Activated CD4-positive, CD25-positive, alpha-beta regulatory T cell (primary cell): ENCODE measurements around the gene RMDN3.

ENCODE experiments used
- DNase-seq, 4 experiments: peaks; one replicate each; lab custom pipeline; 2025; lab: John Stamatoyannopoulos, UW

RMDN3 gene

DNA sequence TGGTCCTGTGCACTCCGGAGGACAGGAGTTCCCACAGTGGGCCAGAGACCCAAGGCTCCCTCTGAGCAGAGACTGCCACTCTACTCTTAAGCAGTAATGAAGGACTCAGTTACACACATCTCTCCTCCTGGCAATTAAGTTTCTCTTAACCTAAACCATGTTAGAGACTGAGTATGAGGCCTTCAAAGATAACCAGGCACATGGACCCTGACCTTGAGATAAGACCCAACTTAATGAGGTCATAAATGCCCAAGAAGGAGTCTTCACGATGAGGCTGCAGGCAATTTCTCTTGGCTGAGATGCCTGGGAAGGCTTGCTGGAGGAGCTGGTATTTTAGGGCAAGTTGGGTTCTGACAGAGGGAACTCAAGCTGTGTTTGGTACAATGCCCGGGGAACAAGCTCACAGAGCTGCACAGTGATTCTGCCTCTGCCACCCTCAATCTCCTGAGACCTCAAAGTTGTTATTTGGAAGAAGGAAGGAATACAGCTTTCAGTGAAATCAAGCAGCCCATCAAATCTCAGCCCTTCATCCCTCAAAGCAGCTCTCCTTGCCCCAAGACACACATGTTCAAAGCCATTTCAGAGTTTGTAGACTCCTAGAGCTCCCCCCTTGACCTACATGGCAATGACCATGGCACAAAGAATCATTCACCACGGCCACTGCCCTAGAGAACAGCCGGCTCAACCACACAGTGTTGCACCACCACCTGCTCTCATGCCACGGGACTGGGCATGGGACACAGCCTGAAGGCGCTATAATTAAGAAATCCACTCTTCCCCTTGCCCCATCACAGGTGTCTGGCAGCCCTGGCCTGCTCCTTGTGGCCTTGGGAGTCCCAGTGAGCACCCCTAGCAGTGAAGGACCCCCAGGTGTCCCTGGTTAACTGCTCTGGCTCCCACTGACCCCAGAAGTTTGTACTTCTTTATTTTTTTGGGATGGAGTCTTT, 7.1 kb downstream of the RMDN3 start:
- no peak for DNase-seq

DNA sequence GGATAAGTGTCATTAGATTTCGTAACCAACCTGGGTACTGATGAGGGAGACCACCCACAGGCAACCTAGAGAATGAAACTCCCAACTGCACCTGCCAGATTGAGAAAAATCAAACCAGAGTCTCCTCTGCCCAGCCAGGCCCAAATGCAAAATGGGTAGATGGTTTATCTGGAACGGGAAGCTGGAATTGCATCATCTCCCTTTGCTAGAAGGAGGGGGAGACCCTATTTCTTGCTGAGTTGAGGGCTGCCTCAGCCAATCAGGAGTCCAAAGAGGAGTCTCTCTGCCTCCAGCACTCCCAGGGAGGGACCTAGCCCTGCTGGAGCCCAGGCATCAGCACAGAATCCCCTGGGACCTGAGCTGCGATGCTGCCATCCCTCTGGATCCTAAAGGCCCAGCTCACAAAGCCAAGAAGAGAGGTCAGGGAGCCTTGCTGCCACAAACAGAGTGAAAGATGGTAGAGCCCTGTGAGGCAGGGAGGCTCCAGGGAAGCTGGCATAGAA, 8.1 kb downstream of the RMDN3 start:
- no peak for DNase-seq

DNA sequence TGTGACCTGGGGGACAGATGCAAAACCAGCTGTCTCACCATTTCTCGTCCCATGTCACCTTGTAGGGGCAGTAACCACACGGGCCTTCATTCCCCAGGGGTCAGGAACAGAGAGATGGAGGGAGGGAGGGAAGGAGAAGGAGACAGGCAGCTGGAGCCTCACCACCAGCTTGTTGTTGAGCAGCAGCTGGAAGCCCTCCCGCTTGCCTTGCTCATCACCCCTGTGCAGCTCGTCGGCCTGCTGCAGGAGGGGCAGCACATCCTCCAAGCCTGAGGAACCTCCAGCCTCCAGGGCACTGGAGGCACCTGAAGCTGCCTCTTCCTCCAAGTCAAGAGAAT, 10.3 kb downstream of the RMDN3 start:
- DNase-seq = no peak

DNA sequence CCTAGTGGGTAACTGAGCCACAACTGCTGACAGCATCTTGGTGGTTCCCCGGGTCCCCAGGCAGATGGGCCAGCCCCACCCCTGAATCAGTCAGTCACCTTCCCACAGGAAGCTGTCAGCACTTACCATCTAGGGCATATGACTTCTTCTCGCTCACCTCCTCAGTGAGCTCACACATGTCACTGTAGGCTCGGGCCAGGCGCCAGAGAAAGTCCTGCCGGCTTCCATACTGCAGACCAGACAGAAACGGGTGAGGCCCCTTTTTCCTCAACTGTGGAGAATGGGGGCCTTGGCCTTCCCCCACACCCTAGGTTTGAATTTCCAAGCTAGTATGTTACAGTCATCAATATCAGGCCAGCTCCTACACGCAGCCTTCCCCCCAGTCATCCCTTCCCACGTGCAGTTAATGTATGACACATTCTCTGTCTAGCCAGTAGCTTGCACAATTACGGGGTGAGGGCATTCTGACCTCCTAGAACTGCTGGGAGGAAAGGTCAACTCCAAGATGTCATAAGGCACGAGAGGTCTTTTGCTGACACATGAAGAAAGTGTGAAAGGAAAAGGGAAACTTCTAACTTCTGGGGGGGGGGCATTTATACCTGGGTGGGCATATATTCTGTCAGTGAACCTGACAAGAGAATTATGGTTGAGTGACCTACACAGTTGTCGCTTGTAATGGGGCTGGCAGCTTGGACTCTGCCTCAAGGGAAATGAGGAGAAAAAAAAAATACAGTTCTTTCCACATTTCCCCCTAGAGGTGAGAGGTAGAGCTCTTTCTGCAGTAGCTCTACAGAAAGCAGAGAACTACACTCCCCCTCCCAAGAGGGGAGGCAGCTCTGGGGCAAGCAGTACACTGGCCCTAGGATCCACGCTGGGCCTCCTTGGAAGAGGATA, 10.9 kb downstream of the RMDN3 start:
- DNase-seq = peak; percentile 6 to 27 (median 13)

DNA sequence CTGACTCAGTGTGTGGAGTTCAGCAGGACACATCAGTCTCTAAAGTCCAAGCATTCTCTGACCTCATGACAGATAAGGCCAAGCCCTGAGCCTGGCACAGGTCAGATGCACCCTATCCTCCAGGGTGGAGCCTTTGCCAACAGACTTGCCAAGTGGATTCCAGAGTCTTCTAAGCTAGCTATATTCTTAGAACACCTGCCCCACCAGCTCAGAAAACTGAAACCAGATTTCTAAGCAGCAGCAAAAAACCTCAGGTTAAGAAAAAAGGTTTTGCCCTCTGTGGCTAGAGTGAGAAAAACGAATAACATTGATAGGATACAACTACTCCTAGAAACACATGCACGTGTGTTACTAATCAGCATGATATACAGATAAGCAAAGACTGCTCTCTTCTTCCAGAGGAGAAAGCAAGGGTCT, 11.6 kb downstream of the RMDN3 start:
- DNase-seq = no peak

DNA sequence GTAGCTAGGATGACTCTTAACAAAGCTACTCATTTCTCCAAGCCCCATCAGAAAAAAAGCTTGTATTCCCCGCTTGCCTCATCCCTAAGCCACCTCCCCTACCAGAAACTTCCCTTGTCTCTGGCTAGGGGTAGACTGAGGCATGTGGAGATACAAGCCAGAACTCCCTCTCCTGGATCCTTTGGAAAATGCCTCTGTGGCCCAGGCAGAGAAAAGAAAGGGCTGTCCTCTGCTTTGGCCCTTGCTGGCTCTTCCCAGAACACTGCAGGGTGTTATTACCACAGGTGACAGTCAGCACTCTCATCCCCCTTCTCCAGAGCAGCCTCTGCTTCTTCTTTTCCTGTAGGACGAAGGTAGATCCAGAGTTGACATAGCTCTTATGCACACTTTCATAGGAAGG, 15.2 kb downstream of the RMDN3 start:
- no peak for DNase-seq

DNA sequence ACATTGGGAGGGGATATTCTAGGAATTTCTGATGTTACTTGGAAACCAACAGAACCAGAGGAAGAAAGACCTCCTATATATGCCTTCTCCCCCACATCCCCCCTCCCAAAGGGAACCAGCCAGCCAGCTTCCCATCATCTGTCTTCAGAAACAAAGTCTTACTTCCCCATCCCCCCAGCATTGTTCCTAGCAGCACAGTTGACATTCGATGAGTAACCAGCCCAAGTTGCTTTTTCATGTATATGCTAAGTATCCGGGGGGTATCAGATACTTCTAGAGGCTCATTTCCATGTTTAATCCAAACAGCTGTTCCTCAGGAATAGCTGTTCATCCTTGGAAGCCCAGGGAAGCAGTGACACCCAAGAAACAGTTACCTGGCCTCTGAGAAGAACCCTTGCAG, 16.0 kb downstream of the RMDN3 start:
- DNase-seq = no peak

DNA sequence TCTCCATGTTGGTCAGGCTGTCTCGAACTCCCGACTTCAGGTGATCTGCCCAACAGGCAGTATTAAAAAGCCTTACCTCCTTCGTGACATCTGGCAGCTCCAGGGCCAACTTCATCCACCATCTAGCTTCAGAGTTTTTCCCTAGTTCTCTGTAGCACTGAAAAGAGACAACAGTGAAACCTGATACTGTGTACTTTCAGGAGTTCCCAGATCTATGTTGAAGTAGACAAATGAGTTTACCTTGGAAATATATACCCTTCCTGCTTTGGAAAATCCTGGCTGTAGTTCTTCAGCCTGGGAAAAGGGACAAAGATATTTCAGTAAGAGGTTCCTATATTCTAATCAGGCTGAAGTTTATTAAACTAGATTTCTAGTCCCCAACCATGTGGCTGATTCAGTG, 18.0 kb downstream of the RMDN3 start:
- no peak for DNase-seq

DNA sequence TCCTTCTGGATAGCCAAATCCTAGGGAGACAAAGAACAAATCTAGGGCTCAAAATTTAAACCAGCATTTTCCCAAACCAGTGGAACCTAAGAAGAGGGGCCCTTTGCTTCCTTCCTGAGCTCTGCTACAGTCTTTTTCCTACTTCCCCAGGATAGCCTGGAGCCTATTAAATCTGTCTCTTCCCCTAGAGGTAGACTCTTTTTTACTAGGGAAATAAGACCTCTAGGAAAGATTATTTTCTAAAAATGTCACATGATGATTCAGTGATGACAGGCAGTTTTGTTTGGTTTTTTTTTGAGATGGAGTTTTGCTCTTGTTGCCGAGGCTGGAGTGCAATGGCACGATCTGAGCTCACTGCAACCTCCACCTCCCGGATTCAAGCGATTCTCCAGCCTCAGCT, 18.5 kb downstream of the RMDN3 start:
- no peak for DNase-seq

DNA sequence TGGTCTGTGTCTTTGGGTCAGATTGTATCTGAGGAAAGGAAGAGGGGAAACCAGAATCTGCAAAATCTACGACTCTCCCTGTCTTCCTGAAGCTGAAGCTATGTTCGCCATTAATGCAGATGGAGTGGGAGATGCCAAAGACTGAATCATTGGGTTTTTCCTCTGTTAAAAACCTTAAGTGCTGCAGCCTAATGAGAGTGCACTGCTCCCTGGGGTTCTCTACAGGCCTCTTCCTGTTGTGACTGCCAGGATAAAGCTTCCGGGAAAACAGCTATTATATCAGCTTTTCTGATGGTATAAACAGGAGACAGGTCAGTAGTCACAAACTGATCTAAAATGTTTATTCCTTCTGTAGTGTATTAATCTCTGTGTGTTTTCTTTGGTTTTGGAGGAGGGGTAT, 24.0 kb downstream of the RMDN3 start:
- DNase-seq = no peak

DNA sequence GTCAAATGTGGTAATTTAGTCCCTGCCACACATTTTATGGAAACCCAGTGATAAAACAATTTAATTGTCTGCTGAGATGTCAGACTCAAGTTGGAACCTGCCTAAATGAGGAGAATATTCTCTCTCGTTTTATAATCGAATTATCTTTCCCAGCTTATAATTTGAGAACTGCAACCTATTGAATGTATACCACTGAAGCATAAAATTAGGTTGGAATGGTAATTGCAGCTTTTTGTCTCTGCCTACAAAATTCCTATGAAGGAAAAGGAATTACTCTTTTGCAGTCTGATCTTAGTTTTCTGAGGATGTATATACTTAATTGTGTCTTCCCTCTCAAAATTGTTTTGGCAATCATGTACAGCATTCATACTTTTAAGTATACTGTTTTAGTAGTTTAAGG, 31.1 kb downstream of the RMDN3 start:
- DNase-seq = no peak

DNA sequence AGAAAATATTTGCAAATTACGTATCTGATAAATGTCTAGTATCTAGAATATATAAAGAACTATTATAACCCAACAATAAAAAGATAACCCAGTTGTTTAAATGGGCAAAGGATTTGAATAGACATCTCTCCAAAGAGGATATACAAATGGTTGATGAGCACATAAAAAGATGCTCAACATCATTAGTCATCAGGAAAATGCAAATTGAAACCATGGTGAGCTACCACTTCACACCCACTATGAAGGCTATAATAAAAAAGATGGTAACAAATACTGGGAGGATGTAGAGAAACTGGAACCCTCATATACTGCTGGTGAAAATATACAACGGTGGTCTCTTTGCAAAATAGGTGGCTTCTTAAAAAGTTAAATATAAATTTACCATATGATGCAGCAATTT, 32.1 kb downstream of the RMDN3 start:
- no peak for DNase-seq

DNA sequence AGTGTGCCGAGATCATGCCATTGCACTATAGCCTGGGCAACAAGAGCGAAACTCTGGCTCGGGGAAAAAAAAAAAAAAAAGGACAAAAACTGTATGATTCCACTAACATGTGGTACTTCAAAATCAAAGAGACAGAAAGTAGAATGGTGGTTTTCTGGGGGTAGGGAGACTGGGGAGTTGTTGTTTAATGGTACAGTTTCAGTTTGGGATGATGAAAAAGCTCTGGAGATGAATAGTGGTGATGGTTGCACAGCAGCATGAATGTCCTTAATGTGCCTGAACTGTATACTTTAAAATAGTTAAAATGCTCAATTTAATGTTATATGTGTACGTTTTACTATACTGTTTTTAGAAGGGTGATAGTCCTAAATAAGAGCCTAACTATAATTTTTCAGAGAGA, 32.7 kb downstream of the RMDN3 start:
- DNase-seq = no peak

DNA sequence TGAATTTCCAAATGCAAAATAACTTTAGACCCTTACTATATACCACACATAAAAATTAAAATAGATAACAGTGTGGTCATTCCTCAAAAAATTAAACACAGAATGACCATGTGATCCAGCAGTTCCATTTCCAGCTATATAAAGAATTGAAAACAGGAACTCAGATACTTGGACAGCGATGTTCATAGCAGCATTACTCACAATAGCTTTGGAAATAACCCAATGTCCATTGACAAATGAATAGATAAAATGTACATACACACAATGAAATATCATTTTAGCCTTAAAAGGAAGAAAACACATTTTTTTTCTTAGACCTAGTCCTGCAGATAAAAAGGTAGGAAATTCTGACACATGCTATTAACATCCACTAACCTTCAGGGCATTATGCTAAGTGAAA, 33.4 kb downstream of the RMDN3 start:
- DNase-seq = no peak

DNA sequence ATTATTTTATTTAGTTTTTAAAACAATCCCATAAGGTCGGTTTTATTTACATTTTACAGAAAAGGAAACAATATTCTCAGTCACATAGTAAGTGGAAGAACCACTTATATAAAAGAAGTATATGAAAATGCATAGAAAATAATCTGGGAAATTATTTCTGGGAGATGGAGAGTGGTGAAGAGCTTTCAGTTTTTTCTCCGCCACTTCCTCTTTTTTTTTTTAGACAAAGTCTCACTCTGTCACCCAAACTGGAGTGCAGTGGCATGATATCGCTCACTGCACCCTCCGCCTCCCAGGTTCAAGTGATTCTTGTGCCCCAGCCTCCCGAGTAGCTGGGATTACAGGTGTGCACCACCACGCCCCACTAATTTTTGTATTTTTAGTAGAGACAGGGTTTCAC, 38.9 kb downstream of the RMDN3 start:
- no peak for DNase-seq

DNA sequence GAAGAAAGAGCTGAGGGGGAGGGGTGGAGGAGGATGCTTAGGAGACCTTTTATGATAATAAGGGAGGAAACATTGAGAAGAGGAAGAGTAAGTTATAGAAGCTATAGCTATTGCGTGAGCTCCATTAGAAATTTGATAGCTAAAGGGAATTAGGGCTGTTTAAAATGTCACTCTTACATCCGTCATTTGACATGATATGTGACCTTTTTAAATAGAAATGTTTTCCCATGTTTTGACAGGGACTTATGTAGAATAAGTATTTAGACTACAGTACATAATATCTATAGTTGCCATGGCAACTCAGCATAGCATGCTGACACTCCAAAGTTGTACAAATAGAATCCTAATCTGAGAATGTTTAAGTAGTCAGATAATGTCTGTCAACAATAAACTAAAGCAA, 40.9 kb downstream of the RMDN3 start:
- no peak for DNase-seq

DNA sequence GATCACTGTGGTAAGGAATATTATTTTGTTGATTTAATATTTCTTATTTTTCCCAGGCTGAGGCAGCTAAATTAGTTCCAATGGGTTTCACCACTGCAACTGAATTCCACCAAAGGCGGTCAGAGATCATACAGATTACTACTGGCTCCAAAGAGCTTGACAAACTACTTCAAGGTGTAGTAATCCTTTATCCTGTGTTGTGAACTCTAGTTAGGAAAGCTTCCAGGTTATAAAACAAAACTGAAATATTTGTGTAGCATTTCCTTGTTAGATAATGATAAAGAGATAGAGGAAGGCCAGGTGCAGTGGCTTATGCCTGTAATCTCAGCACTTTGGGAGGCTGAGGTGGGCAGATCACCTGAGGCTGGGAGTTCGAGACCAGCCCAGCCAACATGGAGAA, 48.9 kb downstream of the RMDN3 start:
- no peak for DNase-seq

DNA sequence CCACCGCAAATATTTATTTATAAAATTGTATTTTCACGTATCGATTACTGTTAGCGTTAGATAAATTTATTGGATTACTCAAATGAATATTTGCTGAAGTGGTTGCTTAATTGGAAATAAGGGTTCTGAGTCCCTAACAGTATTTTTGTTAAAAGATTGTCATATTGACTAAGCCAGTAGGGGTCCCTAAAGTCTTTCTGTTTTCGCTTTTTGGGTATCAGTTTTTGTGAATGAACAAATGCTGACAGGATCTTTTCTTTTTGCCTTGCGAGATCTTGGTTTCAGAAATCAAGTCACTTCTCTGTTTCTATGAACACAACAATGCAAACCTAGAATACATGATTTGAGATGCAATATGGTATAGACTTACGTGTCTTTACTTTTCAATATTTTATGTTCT, 53.0 kb downstream of the RMDN3 start:
- DNase-seq = no peak

DNA sequence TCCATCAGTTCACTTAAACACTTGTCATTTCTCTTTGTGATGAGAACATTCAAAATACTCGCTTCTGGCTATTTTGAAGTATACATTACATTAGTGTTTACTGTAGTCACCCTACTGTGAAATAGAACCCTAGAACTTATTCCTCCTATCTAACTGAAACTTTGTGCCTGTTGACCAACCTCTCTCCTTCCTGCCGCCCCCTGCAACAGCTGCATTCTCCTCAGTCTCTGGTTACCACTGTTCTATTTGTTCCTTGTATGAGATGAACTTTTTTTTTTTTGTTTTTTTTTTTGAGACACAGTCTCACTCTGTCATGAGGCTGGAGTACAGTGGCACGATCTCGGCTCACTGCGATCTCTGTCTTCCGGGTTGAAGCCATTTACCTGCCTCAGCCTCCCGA, 57.1 kb downstream of the RMDN3 start:
- no peak for DNase-seq

DNA sequence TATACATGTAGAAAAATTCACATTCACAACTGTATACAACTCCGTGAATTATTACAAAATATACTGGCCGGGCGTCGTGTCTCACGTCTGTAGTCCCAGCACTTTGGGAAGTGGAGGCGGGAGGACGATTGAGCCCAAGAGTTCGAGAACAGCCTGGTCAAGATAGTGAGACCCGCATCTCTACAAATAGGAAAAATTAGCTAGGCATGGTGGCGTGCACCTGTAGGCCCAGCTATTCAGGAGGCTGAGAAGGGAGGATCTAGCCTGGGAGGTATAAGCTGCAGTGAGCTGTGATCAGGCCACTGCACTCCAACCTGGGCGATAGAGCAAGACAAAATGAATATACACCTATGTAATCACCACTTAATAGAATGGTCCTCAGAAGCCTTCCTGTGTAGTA, 58.8 kb downstream of the RMDN3 start:
- no peak for DNase-seq

DNA sequence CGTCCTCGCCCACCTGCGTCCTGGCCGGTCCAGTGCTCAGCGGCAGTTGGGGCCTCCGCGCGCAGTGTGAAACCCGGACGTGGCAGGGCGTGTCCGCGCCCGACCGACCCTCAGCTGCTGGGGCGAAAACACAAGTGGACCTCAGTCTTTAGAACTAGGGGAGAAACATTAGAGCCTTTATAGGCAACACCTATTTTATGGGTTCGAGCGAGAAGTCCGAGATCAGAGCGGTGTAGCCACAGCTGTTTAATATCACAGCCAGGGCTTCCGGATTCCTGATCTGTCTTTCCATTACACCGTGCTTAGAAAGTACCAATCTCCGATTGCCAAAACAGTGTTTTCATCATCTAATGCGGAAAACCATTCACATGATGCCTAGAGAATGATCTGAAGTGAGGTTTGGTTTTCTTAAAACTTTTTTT, 59.6 kb downstream of the RMDN3 start:
- no peak for DNase-seq

DNA sequence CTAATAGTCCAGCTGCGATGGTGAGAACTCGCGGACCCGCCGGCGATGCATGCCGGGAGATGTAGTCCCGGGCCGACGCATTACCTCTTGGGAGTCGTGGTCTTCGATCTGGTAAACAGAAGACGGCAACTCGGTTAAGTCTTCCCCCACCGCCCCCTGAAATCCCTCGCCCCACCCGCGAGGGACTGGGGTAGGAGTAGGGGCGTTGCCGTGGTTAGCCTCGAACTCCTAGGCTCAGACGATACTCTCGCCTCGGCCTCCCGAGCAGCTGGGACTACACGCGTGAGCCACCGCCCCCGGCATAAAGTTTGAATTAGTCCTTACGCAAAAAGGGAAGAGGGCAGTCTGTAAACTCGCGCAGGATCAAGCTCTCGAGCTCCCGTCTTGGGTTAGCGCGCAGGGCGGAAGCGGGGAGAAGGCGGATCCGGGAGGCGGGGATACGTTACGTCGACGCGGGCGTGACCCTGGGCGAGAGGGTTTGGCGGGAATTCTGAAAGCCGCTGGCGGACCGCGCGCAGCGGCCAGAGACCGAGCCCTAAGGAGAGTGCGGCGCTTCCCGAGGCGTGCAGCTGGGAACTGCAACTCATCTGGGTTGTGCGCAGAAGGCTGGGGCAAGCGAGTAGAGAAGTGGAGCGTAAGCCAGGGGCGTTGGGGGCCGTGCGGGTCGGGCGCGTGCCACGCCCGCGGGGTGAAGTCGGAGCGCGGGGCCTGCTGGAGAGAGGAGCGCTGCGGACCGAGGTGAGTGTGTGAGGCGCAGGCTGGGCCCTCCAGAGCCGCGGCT, 60.2 kb downstream of the RMDN3 start, which contains the start of gene RAD51:
Gene RAD51 (plus strand): TSS at position 487 of the 781 bp plus-strand sequence. CDS start 3,585 bp downstream, outside the sequence.
- peak; percentile 70 to 87 (median 86) for DNase-seq
